Keratinocyte (primary cell): ENCODE results near the gene TXK. TPM values are rescaled to one million over a fixed set of nuclear protein-coding genes. Genes with fewer than 3 reads are reported as not detected.

Experiments used
- DNase-seq: peaks from one replicate; pipeline ENCODE4 v3.0.0-alpha.2; 2011; ENCODE audit warnings: low read depth, missing footprints, low spot score
- FAIRE-seq: peaks from 2 replicates; lab custom pipeline; 2011; peaks lifted over from hg19 to GRCh38; lab: Jason Lieb, UNC
- H2AFZ ChIP-seq: 2 replicates; pipeline ENCODE4 v1.6.0; 2012; ENCODE audit warnings: low read length, control low read depth, inconsistent platforms; ENCODE audit not compliant: control insufficient read depth
- H3K27ac ChIP-seq: 2 replicates; pipeline ENCODE4 v1.5.1; 2011; ENCODE audit warnings: low read length; ENCODE audit not compliant: control insufficient read depth, insufficient read depth
- H3K27me3 ChIP-seq: 3 replicates; pipeline ENCODE4 v1.6.0; 2011; ENCODE audit warnings: low read length; ENCODE audit not compliant: control insufficient read depth, insufficient read depth; ENCODE audit errors: extremely low read depth
- H3K36me3 ChIP-seq, 2 experiments: 2 replicates in 1 of 2; 3 replicates in 1 of 2; pipeline ENCODE4 v1.5.1; 2011; ENCODE audit warnings: low read length in 2 of 2, mild to moderate bottlenecking in 1 of 2; ENCODE audit not compliant: control insufficient read depth in 2 of 2, insufficient read depth in 2 of 2; ENCODE audit errors: extremely low read depth in 1 of 2
- H3K4me1 ChIP-seq: 3 replicates; pipeline ENCODE4 v1.5.1; 2011; ENCODE audit warnings: low read length; ENCODE audit not compliant: control insufficient read depth, insufficient read depth; ENCODE audit errors: extremely low read depth
- H3K4me2 ChIP-seq: 3 replicates; pipeline ENCODE4 v1.6.0; 2011; ENCODE audit warnings: low read depth, low read length; ENCODE audit not compliant: control insufficient read depth, insufficient read depth; ENCODE audit errors: extremely low read depth
- H3K4me3 ChIP-seq, 3 experiments: fragments of 200-600 bp in 1 of 3; sonication (generic) in 1 of 3; 2 replicates in 2 of 3; 3 replicates in 1 of 3; pipeline ENCODE4 v1.5.1; 2011 to 2016; ENCODE audit warnings: low read length in 3 of 3, mild to moderate bottlenecking in 3 of 3, control low read depth in 2 of 3, inconsistent platforms in 1 of 3, low read depth in 1 of 3, mixed read lengths in 1 of 3, mixed run types in 1 of 3, moderate library complexity in 1 of 3; ENCODE audit not compliant: control insufficient read depth in 2 of 3, insufficient read depth in 2 of 3; ENCODE audit errors: extremely low read depth in 1 of 3
- H3K79me2 ChIP-seq: 2 replicates; pipeline ENCODE4 v1.6.0; 2012; ENCODE audit warnings: low read length; ENCODE audit not compliant: control insufficient read depth, insufficient read depth
- H3K9ac ChIP-seq: 3 replicates; pipeline ENCODE4 v1.6.0; 2011; ENCODE audit warnings: low read length; ENCODE audit not compliant: control insufficient read depth, insufficient read depth; ENCODE audit errors: extremely low read depth
- H3K9me1 ChIP-seq: 3 replicates; pipeline ENCODE4 v1.6.0; 2011; ENCODE audit warnings: low read length; ENCODE audit not compliant: control insufficient read depth, insufficient read depth; ENCODE audit errors: extremely low read depth
- H3K9me3 ChIP-seq: 2 replicates; pipeline ENCODE4 v1.5.1; 2012; ENCODE audit warnings: low read depth, low read length; ENCODE audit not compliant: control insufficient read depth
- H4K20me1 ChIP-seq: 3 replicates; pipeline ENCODE4 v1.6.0; 2011; ENCODE audit warnings: low read length; ENCODE audit not compliant: control insufficient read depth, insufficient read depth; ENCODE audit errors: extremely low read depth
- EZH2 ChIP-seq: IDR thresholded peaks from one replicate; pipeline ENCODE4 v1.6.1; 2012; ENCODE audit warnings: inconsistent platforms, mild to moderate bottlenecking, low read length, moderate library complexity
- dilution Hi-C: fragments of 300-500 bp; cut with MboI; formaldehyde crosslinking; loops from one replicate; pipeline ENCODE4 v1.7.0; 2020; ENCODE audit warnings: low sequenced_read_pairs; ENCODE audit not compliant: extremely low pct_ligation_motif_present
- polyA plus RNA-seq, 5 experiments: library from polyadenylated mRNA; depleted of rRNA in 3 of 5; stranded (reverse) in 3 of 5; stranded (forward) in 1 of 5; unstranded in 1 of 5; fragments of >200 nt; gene quantifications; 1 replicate in 1 of 5; 2 replicates in 3 of 5; 3 replicates in 1 of 5; pipeline versions ENCODE4 v1.2.1 to v1.2.3, GENCODE V29; 2011 to 2012; ENCODE audit warnings: missing spikeins in 2 of 5, low read depth in 1 of 5, low replicate concordance in 1 of 5
- TF ChIP-seq, protein P1 (sequence below), 3 experiments: IDR thresholded peaks in 1 of 3; conservative IDR thresholded peaks in 1 of 3; optimal IDR thresholded peaks in 1 of 3; 2 replicates in 2 of 3; 3 replicates in 1 of 3; pipeline versions ENCODE3 to v1.5.1; 2011; ENCODE audit warnings: low read length in 3 of 3, mild to moderate bottlenecking in 3 of 3, moderate library complexity in 2 of 3, control low read depth in 1 of 3, inconsistent platforms in 1 of 3; ENCODE audit not compliant: insufficient read depth in 2 of 3; ENCODE audit errors: extremely low read depth in 1 of 3

TXK gene
- polyA plus RNA-seq, 1 donor (not counting 4 experiments of a cell fraction or from before 2014, with no cell fraction given): 0.12 TPM

DNA sequence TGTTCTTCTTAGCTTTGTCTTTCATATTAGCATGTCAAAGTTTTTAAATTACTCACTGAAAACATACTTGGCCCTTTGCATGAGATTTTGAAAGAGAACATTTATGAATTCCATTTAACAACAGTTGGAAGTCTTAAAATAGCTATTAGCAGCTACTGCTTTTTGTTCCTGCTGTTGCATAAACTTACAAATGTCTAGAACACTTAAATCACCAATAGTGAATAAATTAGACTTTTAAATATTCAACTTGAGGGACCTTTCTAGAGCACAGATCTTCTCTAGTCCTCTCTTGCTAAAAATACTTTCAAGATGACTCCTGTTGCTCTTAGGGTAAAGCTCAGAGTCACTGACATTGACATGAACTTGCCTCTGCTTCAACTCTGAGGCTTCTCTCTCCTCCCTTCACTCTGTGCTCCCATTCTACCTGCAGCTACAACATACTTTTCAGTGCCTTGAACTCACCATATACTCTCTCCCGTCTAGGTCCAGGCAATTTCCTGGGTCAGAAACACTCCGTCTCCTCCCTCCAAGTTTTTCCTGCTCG lies 15.8 kb upstream of the TXK start:
- Histone ChIP-seq H3K79me2 (no peaks in the 10 kb centered on the region), H4K20me1 (no peaks in the 10 kb centered on the region), H3K4me1 (no peaks in the 10 kb centered on the region), H3K27ac (no peak overlapping the region), H3K9me3 (no peaks in the 10 kb centered on the region), H2AFZ (no peak overlapping the region), H3K4me2 (no peak overlapping the region), H3K4me3 (no peak overlapping the region), H3K27me3 (no peaks in the 10 kb centered on the region), H3K36me3 (no peaks in the 10 kb centered on the region), H3K9me1 (no peaks in the 10 kb centered on the region), H3K9ac (no peak overlapping the region)
- TF ChIP-seq, protein P1, sequence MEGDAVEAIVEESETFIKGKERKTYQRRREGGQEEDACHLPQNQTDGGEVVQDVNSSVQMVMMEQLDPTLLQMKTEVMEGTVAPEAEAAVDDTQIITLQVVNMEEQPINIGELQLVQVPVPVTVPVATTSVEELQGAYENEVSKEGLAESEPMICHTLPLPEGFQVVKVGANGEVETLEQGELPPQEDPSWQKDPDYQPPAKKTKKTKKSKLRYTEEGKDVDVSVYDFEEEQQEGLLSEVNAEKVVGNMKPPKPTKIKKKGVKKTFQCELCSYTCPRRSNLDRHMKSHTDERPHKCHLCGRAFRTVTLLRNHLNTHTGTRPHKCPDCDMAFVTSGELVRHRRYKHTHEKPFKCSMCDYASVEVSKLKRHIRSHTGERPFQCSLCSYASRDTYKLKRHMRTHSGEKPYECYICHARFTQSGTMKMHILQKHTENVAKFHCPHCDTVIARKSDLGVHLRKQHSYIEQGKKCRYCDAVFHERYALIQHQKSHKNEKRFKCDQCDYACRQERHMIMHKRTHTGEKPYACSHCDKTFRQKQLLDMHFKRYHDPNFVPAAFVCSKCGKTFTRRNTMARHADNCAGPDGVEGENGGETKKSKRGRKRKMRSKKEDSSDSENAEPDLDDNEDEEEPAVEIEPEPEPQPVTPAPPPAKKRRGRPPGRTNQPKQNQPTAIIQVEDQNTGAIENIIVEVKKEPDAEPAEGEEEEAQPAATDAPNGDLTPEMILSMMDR (optimal IDR thresholded peaks at IDR 0.05 in 1 of 3, IDR thresholded peaks at IDR 0.05 in 1 of 3, conservative IDR thresholded peaks at IDR 0.05 in 1 of 3; ENCODE audit: extremely low read depth in 1 of 3, insufficient read depth in 2 of 3, low read length in 3 of 3): no peak
- no peak for TF ChIP-seq EZH2
- FAIRE-seq (no peak), DNase-seq (no peak)
- dilution Hi-C loops: no loop called here

- FAIRE-seq (no peak), DNase-seq (no peak)
- Histone ChIP-seq H3K9me3 (no peaks in the 10 kb centered on the region), H3K4me3 (no peak overlapping the region), H4K20me1 (no peaks in the 10 kb centered on the region), H3K27me3 (no peaks in the 10 kb centered on the region), H2AFZ (no peak overlapping the region), H3K36me3 (no peaks in the 10 kb centered on the region), H3K9me1 (no peaks in the 10 kb centered on the region), H3K79me2 (no peaks in the 10 kb centered on the region), H3K4me1 (no peaks in the 10 kb centered on the region), H3K4me2 (no peak overlapping the region), H3K9ac (no peak overlapping the region), H3K27ac (no peak overlapping the region)
- no peak for TF ChIP-seq EZH2
- TF ChIP-seq, protein P1 (optimal IDR thresholded peaks at IDR 0.05 in 1 of 3, IDR thresholded peaks at IDR 0.05 in 1 of 3, conservative IDR thresholded peaks at IDR 0.05 in 1 of 3; ENCODE audit: extremely low read depth in 1 of 3, insufficient read depth in 2 of 3, low read length in 3 of 3): no peak
- dilution Hi-C loops: no loop called here
Measured at GRCh38 chr4:48147621-48148020, 13.6 kb upstream of the TXK start.
